Measurements from ENCODE around the gene OR1D2.
"Not testable (repeated sequence)": the region's sequence is repeated elsewhere in the genome, so short reads cannot be mapped to it uniquely, and the experiment has no call there.

Gene OR1D2, protein sequence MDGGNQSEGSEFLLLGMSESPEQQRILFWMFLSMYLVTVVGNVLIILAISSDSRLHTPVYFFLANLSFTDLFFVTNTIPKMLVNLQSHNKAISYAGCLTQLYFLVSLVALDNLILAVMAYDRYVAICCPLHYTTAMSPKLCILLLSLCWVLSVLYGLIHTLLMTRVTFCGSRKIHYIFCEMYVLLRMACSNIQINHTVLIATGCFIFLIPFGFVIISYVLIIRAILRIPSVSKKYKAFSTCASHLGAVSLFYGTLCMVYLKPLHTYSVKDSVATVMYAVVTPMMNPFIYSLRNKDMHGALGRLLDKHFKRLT

DNA sequence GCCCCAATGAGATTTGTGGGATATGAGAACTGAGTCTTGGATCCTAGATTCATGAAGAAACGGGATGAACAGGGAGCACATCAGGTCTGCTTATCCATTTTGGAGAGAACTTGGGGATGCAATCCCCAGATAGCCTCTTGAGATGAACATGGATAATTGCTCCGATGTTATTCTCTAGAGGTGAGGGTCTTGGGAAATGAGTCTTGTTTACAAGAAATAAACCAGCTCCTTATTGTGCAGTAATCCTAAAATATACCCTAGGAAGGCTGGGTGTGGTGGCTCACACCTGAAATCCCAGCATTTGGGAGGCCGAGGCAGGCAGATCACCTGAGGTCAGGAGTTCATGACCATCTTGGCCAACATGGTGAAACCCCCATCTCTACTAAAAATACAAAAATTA is at the start of gene OR1D2:
Gene OR1D2 (minus strand): TSS at position 101 of the 400 bp plus-strand sequence. CDS start 11,426 bp downstream, outside the sequence.
- Histone ChIP-seq H3K9me3 (replicated peaks; ENCODE audit: insufficient read depth, low read length) (no peaks in the 10 kb centered on the region), H3K4me2 (ENCODE audit: low read depth, low read length) (no peak within 1 kb of the TSS), H3K27ac (ENCODE audit: low read length) (no peak within 1 kb of the TSS), H3F3A (ENCODE audit: insufficient read depth, low read length) (no peaks in the 10 kb centered on the region), H3K9ac (ENCODE audit: low read length) (no peak within 1 kb of the TSS), H4K20me1 (ENCODE audit: insufficient read depth, low read length) (no peaks in the 10 kb centered on the region), H2AFZ (ENCODE audit: low read length) (no peak within 1 kb of the TSS), H3K4me3 (ENCODE audit: low read length) (no peak within 1 kb of the TSS), H3K36me3 (replicated peaks; ENCODE audit: insufficient read depth, low read length) (no peaks in the 10 kb centered on the region), H3K4me1 (ENCODE audit: low read length) (no peaks in the 10 kb centered on the region), H3K27me3 (replicated peaks; ENCODE audit: insufficient read depth, low read length) (no peaks in the 10 kb centered on the region), H3K79me2 (ENCODE audit: low read length) (no peaks in the 10 kb centered on the region), H3K9me2 (replicated peaks; ENCODE audit: insufficient read depth, low read length) (no peaks in the 10 kb centered on the region)
- TF ChIP-seq, protein P1, sequence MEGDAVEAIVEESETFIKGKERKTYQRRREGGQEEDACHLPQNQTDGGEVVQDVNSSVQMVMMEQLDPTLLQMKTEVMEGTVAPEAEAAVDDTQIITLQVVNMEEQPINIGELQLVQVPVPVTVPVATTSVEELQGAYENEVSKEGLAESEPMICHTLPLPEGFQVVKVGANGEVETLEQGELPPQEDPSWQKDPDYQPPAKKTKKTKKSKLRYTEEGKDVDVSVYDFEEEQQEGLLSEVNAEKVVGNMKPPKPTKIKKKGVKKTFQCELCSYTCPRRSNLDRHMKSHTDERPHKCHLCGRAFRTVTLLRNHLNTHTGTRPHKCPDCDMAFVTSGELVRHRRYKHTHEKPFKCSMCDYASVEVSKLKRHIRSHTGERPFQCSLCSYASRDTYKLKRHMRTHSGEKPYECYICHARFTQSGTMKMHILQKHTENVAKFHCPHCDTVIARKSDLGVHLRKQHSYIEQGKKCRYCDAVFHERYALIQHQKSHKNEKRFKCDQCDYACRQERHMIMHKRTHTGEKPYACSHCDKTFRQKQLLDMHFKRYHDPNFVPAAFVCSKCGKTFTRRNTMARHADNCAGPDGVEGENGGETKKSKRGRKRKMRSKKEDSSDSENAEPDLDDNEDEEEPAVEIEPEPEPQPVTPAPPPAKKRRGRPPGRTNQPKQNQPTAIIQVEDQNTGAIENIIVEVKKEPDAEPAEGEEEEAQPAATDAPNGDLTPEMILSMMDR (IDR thresholded peaks at IDR 0.05; ENCODE audit: low read length), result no peak
- TF ChIP-seq EZH2 (optimal IDR thresholded peaks at IDR 0.05; ENCODE audit: low read depth, low read length) (no peak), EZH2phosphoT487 (IDR thresholded peaks at IDR 0.05; ENCODE audit: low read length) (no peak)
- no peak for DNase-seq

DNA sequence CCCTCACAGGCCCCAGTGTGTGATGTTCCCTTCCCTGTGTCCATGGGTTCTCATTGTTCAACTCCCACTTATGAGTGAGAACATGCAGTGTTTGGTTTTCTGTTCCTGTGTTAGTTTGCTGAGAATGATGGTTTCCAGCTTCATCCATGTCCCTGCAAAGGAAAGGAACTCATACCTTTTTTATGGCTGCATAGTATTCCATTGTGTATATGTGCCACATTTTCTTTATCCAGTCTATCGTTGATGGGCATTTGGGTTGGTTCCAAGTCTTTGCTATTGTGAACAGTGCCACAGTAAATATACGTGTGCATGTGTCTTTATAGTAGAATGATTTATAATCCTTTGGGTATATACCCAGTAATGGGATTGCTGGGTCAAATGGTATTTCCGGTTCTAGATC is 33.3 kb upstream of the OR1D2 start:
- H2AFZ ChIP-seq (ENCODE audit: low read length); H3K9me3 ChIP-seq (replicated peaks; ENCODE audit: insufficient read depth, low read length): not testable (repeated sequence)

DNA sequence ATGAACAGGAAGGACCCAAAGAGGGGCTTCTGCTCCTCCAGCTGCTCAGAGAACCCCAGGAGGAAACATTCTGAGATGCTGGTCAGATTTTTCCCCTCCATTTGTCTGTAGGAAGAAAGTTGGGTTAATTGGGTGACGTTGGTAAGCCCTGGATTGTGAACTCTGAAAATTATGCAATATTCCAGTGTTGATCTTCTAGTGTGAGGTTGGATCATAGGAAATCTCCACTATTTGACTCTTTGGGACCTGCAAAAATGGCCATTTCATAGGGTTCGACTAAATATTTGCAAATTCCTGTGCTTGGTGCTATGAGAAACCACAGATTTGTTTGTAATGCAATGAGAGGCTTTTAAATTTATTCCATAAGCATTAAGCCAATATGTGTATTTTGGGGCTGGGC is 23.2 kb upstream of the OR1D2 start, which contains the start of gene OR1G1:
Gene OR1G1 (minus strand): TSS at position 101 of the 400 bp plus-strand sequence. CDS start 0 bp downstream, at position 101.
- Histone ChIP-seq H3K9me2 (replicated peaks; ENCODE audit: insufficient read depth, low read length) (no peaks in the 10 kb centered on the region), H3K79me2 (ENCODE audit: low read length) (no peaks in the 10 kb centered on the region), H4K20me1 (ENCODE audit: insufficient read depth, low read length) (no peaks in the 10 kb centered on the region), H3K4me3 (ENCODE audit: low read length) (no peak within 1 kb of the TSS), H3K36me3 (replicated peaks; ENCODE audit: insufficient read depth, low read length) (no peaks in the 10 kb centered on the region), H2AFZ (ENCODE audit: low read length) (no peak within 1 kb of the TSS), H3K9me3 (replicated peaks; ENCODE audit: insufficient read depth, low read length) (no peaks in the 10 kb centered on the region), H3K4me2 (ENCODE audit: low read depth, low read length) (no peak within 1 kb of the TSS), H3K9ac (ENCODE audit: low read length) (no peak within 1 kb of the TSS), H3F3A (ENCODE audit: insufficient read depth, low read length) (no peaks in the 10 kb centered on the region), H3K27me3 (replicated peaks; ENCODE audit: insufficient read depth, low read length) (no peaks in the 10 kb centered on the region), H3K27ac (ENCODE audit: low read length) (no peak within 1 kb of the TSS), H3K4me1 (ENCODE audit: low read length) (0 out of 2 replicates have a peak, but pooled peaks cover 5% of the 10 kb centered on the region)
- TF ChIP-seq EZH2phosphoT487 (IDR thresholded peaks at IDR 0.05; ENCODE audit: low read length), result no peak
- TF ChIP-seq, protein P1 (IDR thresholded peaks at IDR 0.05; ENCODE audit: low read length), result no peak
- TF ChIP-seq EZH2 (optimal IDR thresholded peaks at IDR 0.05; ENCODE audit: low read depth, low read length), result no peak
- DNase-seq, result no peak

More for the DNA sequence above, 33.3 kb upstream of the OR1D2 start:
- H3K36me3 ChIP-seq (replicated peaks; ENCODE audit: insufficient read depth, low read length); H4K20me1 ChIP-seq (ENCODE audit: insufficient read depth, low read length); H3K9ac ChIP-seq (ENCODE audit: low read length); DNase-seq; H3K27me3 ChIP-seq (replicated peaks; ENCODE audit: insufficient read depth, low read length); H3K79me2 ChIP-seq (ENCODE audit: low read length); H3K4me1 ChIP-seq (ENCODE audit: low read length); H3K4me2 ChIP-seq (ENCODE audit: low read depth, low read length); H3K4me3 ChIP-seq (ENCODE audit: low read length); H3K9me2 ChIP-seq (replicated peaks; ENCODE audit: insufficient read depth, low read length); H3K27ac ChIP-seq (ENCODE audit: low read length); H3F3A ChIP-seq (ENCODE audit: insufficient read depth, low read length): not testable (repeated sequence)

DNA sequence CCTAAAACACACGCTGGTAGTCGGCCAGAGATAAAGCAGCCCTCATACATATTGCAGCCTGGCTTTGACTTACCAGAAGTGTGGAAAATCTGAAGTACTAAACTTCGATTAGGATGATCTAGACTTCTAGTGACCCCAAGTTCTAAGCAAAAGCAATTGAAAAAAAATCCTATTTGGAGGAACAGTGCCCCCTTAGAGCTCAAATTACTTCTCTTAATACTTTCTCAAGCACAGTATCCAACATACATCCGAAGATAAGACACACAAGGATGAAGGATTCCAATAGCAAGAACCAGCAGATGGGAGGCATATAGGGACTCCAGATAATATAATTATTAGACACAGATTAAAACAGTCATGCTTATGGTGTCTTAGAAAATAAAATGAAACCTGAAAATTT is 30.4 kb downstream of the OR1D2 start:
- H4K20me1 ChIP-seq (ENCODE audit: insufficient read depth, low read length); H3K79me2 ChIP-seq (ENCODE audit: low read length); H3K27me3 ChIP-seq (replicated peaks; ENCODE audit: insufficient read depth, low read length); H3F3A ChIP-seq (ENCODE audit: insufficient read depth, low read length); H3K4me3 ChIP-seq (ENCODE audit: low read length); DNase-seq; H3K4me1 ChIP-seq (ENCODE audit: low read length); H3K9ac ChIP-seq (ENCODE audit: low read length); H3K27ac ChIP-seq (ENCODE audit: low read length); H2AFZ ChIP-seq (ENCODE audit: low read length); H3K36me3 ChIP-seq (replicated peaks; ENCODE audit: insufficient read depth, low read length); H3K9me3 ChIP-seq (replicated peaks; ENCODE audit: insufficient read depth, low read length); H3K9me2 ChIP-seq (replicated peaks; ENCODE audit: insufficient read depth, low read length); H3K4me2 ChIP-seq (ENCODE audit: low read depth, low read length): not testable (repeated sequence)

DNA sequence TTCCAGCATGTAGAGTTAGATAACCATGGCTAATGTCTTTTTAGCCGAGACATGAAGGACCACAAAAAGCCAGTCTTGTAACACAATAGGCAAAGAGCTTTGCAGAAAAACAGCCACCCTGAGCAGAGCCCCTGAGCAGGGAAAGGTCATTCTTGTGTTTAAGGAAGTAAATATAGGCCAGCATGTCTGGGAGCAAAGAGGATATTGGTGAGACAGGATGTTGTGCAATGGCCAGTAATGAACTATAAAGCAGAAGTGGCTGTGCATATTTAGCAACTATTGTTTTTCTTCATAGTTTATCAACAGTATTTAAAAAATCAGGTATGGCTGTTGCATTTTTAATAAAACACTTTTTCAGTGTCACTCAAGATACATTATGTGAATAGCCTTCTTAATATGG is 39.0 kb downstream of the OR1D2 start:
- H3K4me2 ChIP-seq (ENCODE audit: low read depth, low read length); H3K9ac ChIP-seq (ENCODE audit: low read length); H3K27ac ChIP-seq (ENCODE audit: low read length); H3K4me3 ChIP-seq (ENCODE audit: low read length); H3K36me3 ChIP-seq (replicated peaks; ENCODE audit: insufficient read depth, low read length); H2AFZ ChIP-seq (ENCODE audit: low read length); H3K79me2 ChIP-seq (ENCODE audit: low read length); H3K4me1 ChIP-seq (ENCODE audit: low read length); H3K9me2 ChIP-seq (replicated peaks; ENCODE audit: insufficient read depth, low read length); H4K20me1 ChIP-seq (ENCODE audit: insufficient read depth, low read length); H3K9me3 ChIP-seq (replicated peaks; ENCODE audit: insufficient read depth, low read length); H3F3A ChIP-seq (ENCODE audit: insufficient read depth, low read length); H3K27me3 ChIP-seq (replicated peaks; ENCODE audit: insufficient read depth, low read length); DNase-seq: not testable (repeated sequence)

DNA sequence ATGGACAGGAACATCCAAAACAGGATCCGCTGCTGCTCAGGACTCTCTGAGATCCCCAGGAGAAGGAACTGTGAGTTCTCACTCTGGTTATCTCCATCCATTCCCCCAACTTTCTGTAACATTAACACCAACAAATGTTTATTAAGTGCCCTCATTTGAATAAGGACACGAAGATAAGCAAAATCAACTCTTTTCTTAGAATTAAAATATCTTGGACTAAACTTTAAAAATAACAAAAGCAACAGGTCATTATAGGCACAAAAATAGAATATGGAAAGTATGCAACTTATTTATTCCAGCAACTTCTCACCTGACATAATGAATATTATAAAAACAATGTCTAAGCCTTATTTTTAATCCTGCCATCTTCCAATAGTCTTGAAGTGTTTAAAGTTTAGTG is 40.7 kb downstream of the OR1D2 start, which contains the start of gene OR1D5:
Gene OR1D5 (minus strand): TSS at position 101 of the 400 bp plus-strand sequence. CDS start 0 bp downstream, at position 101.
- not testable (repeated sequence) for H2AFZ ChIP-seq (ENCODE audit: low read length); H3K4me3 ChIP-seq (ENCODE audit: low read length); H3K4me2 ChIP-seq (ENCODE audit: low read depth, low read length); H3K9ac ChIP-seq (ENCODE audit: low read length); H4K20me1 ChIP-seq (ENCODE audit: insufficient read depth, low read length); H3K36me3 ChIP-seq (replicated peaks; ENCODE audit: insufficient read depth, low read length); H3K9me3 ChIP-seq (replicated peaks; ENCODE audit: insufficient read depth, low read length); H3K9me2 ChIP-seq (replicated peaks; ENCODE audit: insufficient read depth, low read length); H3K27ac ChIP-seq (ENCODE audit: low read length); H3K27me3 ChIP-seq (replicated peaks; ENCODE audit: insufficient read depth, low read length); H3K4me1 ChIP-seq (ENCODE audit: low read length); H3K79me2 ChIP-seq (ENCODE audit: low read length); DNase-seq; H3F3A ChIP-seq (ENCODE audit: insufficient read depth, low read length)

Data from MM.1S (cell line).